HG02840 (cell line): ENCODE data around the gene KRTAP4-4.
"Not testable (repeated sequence)": the region's sequence is repeated elsewhere in the genome, so short reads cannot be mapped to it uniquely, and the experiment has no call there.

Source experiments
- ATAC-seq: cut with Tn5 transposase; IDR thresholded peaks from one replicate; pipeline ENCODE4 v1.9.1; 2021; ENCODE audit warnings: mild to moderate bottlenecking, moderate library complexity, moderate number of reproducible peaks; ENCODE audit not compliant: unreplicated experiment, low FRiP score

The KRTAP4-4 gene

DNA sequence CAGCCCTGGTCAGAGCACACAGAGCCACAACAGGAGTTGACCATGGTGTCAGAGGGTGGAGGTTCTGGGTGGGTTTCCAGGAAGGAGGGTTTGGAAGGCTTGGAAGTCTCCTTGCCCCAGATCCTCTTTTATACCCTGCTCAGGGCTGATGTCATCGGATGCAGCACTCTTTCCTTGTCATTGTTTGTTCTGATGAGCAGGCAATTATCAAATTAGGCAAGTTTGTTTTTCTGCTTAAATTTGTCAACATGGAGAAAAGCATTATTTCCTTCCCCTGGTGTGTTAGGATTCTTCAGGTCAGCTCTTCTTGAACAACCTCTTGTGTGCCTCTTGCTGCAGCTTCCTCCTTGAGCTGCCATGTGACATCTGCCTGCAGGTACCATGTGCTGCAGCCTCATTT is at the start of gene KRTAP4-4:
KRTAP4-4 (minus strand) TSS at position 101 of the 400 bp plus-strand sequence; CDS start at position 44, 57 bp downstream.
- no peak for ATAC-seq

DNA sequence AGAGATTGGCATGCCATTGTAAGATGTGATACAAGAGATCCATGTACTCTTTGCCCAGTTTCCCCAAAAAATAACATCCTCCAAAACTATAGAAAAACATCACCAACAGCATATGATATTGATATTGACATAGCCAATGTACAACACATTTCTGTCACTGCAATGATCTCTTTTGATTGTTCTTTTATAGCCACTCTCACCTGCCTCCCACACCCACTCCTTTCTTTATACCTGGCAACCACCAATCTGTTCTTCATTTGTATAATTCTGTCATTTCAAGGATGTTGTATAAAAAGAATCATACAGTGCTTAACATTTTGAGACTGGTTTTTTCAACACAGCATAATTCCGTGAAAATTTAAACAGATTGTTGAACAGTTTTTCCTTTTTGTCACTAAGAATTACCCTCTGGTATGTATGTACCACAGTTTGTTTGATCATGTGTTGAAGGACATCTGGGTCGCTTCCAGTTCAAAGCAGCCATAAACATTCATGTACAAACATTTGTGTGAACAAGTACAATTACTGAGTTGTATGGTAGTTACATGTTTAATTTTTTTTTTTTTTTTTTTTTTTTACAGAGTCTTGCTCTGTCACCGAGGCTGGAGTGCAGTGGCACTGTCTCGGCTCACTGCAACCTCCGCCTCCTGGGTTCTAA is 39.0 kb upstream of the KRTAP4-4 start:
- no peak for ATAC-seq

DNA sequence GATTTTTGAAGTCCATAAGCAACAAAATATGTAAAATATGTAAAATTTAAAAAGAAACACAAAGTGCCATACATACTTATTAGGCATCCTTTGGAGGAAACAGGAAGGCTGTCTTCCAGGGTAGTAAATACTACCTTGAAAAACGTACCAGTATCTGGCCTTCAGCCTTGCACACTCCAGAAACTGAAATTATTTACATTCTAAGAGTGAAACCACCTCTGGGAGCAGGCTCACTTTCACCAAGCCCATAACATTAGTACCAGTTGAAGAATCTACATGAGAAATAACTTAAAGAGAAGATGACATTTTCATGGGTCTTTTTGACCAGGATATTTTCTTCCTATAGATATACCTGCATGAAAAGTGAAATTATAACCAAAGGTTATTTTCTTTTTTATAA is 35.5 kb upstream of the KRTAP4-4 start:
- ATAC-seq: no peak

DNA sequence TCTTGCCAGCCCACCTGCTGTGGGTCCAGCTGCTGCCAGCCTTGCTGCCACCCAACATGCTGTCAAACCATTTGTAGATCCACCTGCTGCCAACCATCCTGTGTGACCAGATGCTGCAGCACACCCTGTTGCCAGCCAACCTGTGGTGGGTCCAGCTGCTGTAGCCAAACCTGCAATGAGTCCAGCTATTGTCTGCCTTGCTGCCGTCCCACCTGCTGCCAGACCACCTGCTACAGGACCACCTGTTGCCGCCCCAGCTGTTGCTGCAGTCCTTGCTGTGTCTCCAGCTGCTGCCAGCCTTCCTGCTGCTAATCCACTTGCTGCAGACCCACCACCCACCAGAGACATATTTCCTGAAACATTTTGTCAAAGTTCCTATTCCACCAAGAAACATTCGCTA is 29.8 kb upstream of the KRTAP4-4 start:
- no peak for ATAC-seq

DNA sequence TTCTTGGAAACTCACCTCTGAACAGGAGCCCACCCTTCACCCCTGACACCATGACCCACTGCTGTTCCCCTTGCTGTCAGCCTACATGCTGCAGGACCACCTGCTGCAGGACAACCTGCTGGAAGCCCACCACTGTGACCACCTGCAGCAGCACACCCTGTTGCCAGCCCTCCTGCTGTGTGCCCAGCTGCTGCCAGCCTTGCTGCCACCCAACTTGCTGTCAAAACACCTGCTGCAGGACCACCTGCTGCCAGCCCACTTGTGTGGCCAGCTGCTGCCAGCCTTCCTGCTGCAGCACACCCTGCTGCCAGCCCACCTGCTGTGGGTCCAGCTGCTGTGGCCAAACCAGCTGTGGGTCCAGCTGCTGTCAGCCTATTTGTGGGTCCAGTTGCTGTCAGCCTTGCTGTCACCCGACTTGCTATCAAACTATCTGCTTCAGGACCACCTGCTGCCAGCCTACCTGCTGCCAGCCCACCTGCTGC is 29.3 kb upstream of the KRTAP4-4 start, which contains the start of gene KRTAP9-1:
KRTAP9-1 (plus strand) TSS at position 51 of the 482 bp plus-strand sequence; CDS start at position 51, 0 bp downstream.
- not testable (repeated sequence) for ATAC-seq

DNA sequence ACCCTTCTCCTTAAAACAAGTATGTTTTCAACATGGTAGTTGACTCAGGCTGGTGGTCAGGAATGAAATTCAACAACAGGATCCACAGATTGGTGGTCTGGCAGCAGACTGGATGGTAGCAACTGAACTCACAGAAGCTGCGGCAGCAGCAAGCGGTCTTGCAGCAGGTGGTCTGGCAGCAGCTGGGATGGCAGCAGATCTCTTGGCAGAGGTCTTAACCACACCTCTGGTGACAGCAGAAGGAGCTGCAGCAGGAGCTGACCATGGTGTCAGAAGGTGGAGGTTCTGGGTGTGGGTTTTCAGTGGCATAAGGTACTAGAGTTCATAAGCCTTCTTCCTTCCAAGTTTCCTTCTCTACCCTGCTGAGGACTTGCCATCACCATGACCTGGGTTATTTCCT is 26.3 kb upstream of the KRTAP4-4 start:
- no peak for ATAC-seq

DNA sequence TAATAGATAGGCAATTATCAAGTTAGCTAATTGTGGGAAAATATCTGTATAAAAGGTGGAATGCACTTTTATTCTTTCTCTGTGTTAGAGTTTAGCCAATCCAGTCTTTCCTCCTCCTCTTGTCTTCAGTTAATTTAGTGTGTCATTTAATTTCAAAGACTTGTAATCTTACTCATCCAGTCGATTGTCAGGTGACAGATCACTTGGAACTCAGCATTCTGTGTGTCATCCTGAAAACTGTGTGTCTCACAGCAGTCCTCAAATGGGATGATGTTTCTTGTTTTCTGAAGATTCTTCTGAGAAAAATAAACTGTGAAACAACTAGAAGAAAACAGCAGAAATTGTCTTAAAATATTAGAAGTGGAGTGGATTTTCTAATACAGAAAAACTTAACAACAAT is 24.5 kb upstream of the KRTAP4-4 start:
- ATAC-seq: no peak

DNA sequence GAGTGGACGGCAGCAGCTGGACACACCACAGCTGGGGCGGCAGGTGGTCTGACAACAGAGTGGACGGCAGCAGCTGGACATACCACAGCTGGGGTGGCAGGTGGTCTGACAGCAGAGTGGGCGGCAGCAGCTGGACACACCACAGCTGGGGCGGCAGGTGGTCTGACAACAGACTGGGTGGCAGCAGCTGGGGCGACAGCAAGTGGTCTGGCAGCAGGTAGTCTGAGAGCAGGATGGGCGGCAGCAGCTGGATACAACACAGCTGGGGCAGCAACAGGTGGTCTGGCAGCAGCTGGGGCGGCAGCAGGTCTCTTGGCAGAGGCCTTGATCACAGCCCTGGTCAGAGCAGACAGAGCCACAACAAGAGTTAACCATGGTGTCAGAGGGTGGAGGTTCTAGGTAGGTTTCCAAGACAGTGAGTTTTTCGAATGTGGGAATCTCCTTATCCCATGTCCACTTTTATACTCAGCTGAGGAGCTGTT is 24.0 kb upstream of the KRTAP4-4 start, which contains the start of gene KRTAP4-1:
KRTAP4-1 (minus strand) TSS at position 432 of the 482 bp plus-strand sequence; CDS start at position 375, 57 bp downstream.
- ATAC-seq: no peak

DNA sequence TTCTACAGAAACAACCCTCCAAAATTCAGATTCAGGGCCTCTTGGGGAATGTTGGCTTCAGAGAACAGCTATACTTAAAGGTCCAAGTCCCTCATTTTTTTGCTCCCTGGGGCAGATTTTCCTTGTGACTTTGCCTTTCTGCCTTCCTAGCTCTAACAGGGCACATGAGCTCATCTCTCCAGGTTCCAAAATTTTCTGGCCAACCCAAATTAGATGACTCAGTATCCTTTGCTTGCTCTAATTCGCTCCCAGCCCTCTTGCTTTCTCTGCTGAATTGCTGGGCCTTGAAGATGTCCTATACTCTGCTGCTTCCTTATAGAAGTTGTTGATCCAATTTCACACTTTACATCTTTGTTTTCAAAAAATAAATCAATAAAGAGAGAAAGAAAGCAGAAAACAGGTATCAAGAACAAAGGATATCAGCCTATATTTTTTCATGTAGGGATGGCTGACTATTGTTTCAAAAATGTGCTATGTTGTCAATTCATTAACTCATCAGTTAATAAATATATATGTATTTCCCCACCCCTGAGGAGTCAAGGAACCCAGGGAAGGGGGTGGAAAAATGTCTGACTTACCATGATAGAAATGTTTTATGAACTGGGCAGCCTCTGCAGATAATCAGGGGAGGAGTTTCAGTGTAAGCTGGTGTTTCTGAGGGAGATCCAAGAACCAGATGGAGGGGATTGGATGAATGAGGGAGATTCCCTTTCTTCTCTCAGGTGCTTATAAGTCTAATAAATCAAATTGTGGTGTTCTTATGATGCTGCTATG is 18.5 kb upstream of the KRTAP4-4 start:
- no peak for ATAC-seq

DNA sequence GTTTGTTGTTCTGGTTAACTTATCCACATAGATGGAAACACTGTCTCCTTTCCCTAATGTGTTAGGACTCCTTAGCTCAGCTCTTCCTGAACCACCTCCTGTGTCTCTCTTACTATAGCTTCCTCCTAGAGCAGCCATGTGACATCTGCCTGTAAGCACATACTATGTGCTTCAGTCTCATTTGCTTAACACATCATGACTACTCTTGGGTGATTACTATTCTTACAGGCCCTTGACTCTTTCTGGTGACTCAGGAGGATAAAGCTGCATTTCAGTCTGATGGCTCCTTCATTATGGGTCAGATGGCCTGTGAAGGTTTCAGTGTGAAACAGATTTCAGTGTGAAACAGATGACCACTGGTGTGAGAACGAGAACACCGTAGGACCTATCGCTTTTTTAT is 17.8 kb upstream of the KRTAP4-4 start:
- no peak for ATAC-seq

DNA sequence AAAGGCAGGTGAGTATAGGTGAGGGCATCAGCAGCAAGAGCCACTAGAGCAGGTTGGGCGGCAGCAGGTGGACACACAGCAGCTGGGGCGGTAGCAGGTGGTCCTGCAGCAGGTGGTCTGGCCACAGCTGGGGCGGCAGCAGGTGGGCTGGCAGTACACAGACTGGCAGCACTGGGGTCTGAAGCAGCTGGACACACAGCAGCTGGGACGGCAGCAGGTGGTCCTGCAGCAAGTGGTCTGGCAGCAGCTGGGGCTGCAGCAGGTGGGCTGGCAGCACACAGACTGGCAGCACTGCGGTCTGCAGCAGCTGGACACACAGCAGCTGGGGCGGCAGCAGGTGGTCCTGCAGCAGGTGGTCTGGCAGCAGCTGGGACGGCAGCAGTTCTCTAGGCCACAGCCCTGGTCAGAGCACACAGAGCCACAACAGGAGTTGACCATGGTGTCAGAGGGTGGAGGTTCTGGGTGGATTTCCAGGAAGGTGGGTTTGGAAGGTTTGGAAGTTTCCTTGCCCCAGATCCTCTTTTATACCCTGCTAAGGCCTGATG is 17.3 kb upstream of the KRTAP4-4 start, which contains the start of gene KRTAP4-2:
KRTAP4-2 (minus strand) TSS at position 495 of the 545 bp plus-strand sequence; CDS start at position 438, 57 bp downstream.
- no peak for ATAC-seq

DNA sequence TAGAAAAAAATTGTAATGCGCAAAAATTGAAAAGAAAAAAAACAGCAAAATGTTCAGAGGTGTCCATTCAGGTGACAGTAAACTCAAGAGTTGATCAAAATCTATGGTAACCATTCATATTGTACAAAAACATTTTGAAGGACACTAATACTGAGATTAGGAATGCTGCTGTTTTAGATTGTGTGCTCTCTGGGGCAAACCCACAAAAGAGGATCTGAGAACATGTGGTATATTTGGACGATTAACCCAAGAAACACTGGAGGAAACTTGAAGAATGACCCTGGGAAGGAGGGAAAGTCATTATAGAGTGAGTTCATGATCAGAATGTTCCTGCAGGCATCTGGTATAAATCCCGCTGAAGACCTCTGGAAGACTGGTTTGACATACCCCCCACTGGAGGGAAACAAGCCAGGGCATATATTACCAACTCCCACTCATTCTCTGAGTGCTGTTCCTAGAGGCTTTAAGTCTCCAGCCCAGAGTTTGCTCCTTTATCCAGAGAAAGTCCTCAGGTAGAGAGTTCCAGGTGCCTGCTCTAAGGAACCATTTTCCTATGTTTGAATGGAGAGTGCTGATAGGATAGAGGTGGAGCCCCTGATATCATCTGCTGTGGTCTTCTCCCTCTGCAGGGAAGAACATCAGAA is 16.3 kb upstream of the KRTAP4-4 start:
- ATAC-seq: no peak

DNA sequence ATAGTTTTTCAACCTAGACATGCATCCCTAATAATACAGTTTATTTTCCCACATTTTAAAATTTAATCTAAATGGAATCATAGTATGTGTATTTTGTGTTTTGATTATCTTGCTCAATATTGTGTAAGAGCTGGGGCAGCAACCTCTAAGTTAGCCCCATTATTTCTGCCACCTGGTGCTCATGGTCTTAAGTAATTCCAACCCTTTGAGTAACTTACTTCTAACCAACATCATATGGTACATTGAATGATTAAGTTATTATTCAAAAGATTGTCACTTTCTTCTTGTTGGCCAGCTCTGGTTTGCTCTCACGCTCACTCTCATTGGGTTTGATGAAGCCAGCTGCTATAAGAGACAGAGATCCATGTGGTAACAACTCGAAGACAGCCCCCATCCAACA is 11.3 kb upstream of the KRTAP4-4 start:
- no peak for ATAC-seq

DNA sequence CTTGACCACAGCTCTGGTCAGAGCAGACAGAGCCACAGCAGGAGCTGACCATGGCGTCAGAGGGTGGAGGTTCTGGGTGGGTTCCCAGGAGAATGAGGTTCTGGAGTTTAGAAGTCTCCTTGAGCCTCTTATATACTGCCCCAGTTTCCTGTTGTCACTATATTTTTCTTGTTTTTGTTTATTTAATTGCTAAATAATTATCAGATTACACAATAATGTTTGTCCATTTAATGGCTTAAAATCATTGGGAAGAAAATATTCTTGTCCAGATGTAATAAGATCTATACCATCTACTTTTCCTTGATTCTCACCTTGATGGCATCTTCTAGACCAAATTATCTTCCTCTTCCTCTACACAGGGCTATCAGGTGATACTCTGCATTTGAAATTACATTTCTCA is 7.6 kb upstream of the KRTAP4-4 start, which contains the start of gene KRTAP4-3:
KRTAP4-3 (minus strand) TSS at position 101 of the 400 bp plus-strand sequence; CDS start at position 52, 49 bp downstream.
- no peak for ATAC-seq

DNA sequence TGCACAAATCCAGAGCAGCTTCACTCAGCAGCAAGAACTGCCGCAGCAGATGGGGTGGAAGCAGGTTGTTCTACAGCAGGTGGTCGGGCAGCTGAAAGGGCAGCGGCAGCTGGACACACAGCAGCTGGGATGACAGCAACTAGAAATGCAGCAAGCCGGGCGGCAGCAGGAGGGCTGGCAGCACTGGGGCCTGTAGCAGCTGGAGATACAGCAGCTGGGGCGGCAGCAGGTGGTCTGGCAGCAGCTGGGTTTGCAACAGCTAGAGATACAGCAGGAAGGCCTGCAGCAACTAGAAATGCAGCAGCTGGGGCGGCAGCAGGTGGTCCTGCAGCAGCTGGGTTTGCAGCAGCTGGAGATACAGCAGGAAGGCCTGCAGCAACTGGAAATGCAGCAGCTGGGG is 7.0 kb upstream of the KRTAP4-4 start:
- ATAC-seq: no peak

DNA sequence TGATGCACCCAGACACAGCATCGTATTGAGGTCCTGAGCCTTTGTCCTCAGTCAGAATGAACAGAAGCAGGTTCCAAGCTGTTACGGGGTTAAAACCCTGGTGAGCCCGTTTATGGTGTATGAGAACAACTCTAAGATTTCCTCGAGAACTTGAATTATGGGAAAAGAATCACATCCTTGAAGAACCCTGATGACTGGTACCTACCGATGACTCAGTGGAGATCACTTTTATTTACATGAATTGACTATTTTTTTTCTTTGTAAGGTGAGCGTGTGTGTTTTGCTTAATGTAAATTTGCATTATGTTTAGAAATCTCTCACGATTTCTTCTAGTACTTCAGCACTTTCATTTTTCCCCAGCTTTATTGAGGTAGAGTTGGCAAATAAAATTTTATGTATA is 3.3 kb upstream of the KRTAP4-4 start:
- ATAC-seq: no peak

DNA sequence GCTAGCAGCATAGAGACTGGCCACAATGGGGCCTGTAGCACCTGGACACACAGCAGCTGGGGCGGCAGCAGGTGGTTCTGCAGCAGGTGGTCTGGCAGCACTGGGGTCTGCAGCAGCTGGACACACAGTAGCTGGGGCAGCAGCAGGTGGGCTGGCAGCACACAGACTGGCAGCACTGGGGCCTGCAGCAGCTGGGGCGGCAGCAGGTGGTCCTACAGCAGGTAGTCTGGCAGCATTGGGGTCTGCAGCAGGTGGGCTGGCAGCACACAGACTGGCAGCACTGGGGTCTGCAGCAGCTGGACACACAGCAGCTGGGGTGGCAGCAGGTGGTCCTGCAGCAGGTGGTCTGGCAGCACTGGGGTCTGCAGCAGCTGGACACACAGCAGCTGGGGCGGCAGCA is 358 bp downstream of the KRTAP4-4 start:
- not testable (repeated sequence) for ATAC-seq

DNA sequence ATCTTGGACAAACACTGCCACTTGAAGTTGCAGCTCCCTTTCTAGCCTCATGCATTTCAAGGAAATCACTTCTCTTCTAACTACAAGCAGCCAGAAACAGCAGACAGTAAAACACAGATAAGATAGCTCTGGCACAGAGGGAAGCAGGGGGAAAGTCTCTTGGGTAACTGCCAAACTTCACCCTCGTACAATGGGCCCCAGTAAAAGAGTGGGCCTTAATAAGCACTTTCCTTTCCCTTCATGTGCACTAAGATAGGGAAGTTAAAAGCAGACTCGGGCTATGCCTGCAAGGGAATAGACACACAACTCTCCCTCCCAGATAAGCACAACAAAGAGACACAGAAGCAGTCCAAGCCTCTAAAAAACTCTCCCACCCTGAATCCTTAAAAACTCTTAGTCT is 6.7 kb downstream of the KRTAP4-4 start:
- ATAC-seq: no peak

DNA sequence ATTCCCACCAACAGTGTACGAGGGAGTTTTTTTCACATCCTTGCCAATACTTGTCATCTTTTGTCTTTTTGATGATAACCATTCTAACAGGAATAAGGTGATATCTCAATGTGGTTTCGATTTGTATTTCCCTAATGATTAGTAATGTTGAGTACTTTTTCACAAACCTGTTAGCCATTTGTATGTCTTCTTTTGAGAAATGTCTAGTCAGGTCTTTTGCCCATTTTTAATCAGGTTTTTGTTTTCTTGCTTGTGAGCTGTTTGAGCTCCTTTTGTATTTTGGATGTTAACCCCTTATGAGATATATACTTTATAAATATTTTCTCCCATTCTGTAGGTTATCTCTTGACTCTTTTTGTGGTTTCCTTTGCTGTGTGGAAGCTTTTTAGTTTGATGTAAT is 9.0 kb downstream of the KRTAP4-4 start:
- no peak for ATAC-seq

DNA sequence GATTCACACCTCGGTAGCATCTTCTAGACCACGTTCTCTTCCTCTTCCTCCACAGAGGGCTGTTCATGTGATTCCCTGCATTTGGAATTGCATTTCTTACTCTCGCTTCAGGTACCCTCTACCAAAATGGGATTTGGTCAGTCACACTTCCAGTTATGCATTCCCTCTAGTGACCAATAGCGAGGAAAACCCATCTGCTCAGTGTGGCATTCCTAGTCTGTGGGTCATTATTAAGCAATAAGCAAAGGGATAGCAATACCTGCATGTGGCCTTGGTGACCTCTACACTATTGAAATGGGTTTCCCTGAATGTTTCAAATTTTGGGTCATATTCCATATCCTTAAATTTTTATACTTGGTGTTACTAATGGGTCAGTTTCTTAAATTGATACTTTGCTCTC is 10.5 kb downstream of the KRTAP4-4 start:
- no peak for ATAC-seq

DNA sequence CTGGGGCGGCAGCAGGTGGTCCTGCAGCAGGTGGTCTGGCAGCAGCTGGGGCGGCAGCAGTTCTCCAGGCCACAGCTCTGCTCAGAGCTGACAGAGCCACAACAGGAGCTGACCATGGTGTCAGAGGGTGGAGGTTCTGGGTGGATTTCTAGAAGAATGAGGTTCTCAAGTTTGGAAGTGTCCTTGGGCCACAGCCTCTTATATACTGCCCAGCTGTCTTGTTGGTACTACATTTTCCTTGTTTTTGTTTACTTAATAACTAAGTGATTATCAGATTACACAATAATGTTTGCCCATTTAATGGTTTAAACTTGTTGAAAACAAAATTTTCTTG is 10.9 kb downstream of the KRTAP4-4 start, which contains the start of gene KRTAP4-5:
KRTAP4-5 (minus strand) TSS at position 174 of the 334 bp plus-strand sequence; CDS start at position 116, 58 bp downstream.
- no peak for ATAC-seq
